Dedifferentiated amniotic fluid mesenchymal stem cell (primary cell): ENCODE data around the gene ATP5F1E.
A peak's percentile ranks its signal among the peaks of the same experiment; 100 is the strongest.
"Not testable (repeated sequence)": the region's sequence is repeated elsewhere in the genome, so short reads cannot be mapped to it uniquely, and the experiment has no call there.

ENCODE experiments used
- DNase-seq: peaks from one replicate; pipeline ENCODE4 v3.0.0-alpha.2; 2016; ENCODE audit errors: extremely low spot score

ATP5F1E gene

GRCh38 chr20:59019217-59019616 lies 12.9 kb downstream of the ATP5F1E start, which contains the start of gene TUBB1:
Gene TUBB1, plus strand, starts transcription at chr20:59019429. Its CDS starts 94 bp downstream, at chr20:59019523.
- DNase-seq = no peak

- DNase-seq = no peak
Measured at GRCh38 chr20:59018817-59019216, 13.3 kb downstream of the ATP5F1E start.

- DNase-seq = no peak
Measured at GRCh38 chr20:59017493-59018231, 14.5 kb downstream of the ATP5F1E start.

- DNase-seq = no peak
Measured at GRCh38 chr20:59016795-59017492, 15.2 kb downstream of the ATP5F1E start.

- no peak for DNase-seq
Measured at GRCh38 chr20:59015812-59016711, 16.1 kb downstream of the ATP5F1E start.

GRCh38 chr20:59015411-59015810 lies 16.7 kb downstream of the ATP5F1E start:
- no peak for DNase-seq

- no peak for DNase-seq
Measured at GRCh38 chr20:59014680-59015389, 17.3 kb downstream of the ATP5F1E start.

GRCh38 chr20:59013959-59014608 lies 18.1 kb downstream of the ATP5F1E start:
- peak; percentile 40 for DNase-seq

GRCh38 chr20:59013031-59013951 lies 18.8 kb downstream of the ATP5F1E start:
- DNase-seq = no peak

- not testable (repeated sequence) for DNase-seq
Measured at GRCh38 chr20:59011874-59012157, 20.3 kb downstream of the ATP5F1E start.

GRCh38 chr20:59010995-59011873 lies 20.9 kb downstream of the ATP5F1E start:
- peak; percentile 82 for DNase-seq

- DNase-seq = no peak
Measured at GRCh38 chr20:59010321-59010994, 21.7 kb downstream of the ATP5F1E start.

- no peak for DNase-seq
Measured at GRCh38 chr20:59008715-59009336, 23.3 kb downstream of the ATP5F1E start.

- no peak for DNase-seq
Measured at GRCh38 chr20:59007665-59008511, 24.2 kb downstream of the ATP5F1E start.

- no peak for DNase-seq
Measured at GRCh38 chr20:59006864-59007664, 25.1 kb downstream of the ATP5F1E start, which contains the start of gene CTSZ. Gene CTSZ, minus strand, starts transcription at chr20:59007254. Its CDS starts 126 bp downstream, at chr20:59007128.
